GM23248 (cell line): ENCODE data around the gene COL23A1.
"Not testable (repeated sequence)": the region's sequence is repeated elsewhere in the genome, so short reads cannot be mapped to it uniquely, and the experiment has no call there.

Source experiments
- EZH2 ChIP-seq: fragments of 200-600 bp; sonication (generic); IDR thresholded peaks from 2 replicates; pipeline ENCODE4 v1.6.1; 2018; ENCODE audit warnings: antibody characterized with exemption, mild to moderate bottlenecking; ENCODE audit not compliant: insufficient read depth, poor library complexity, severe bottlenecking
- EZH2phosphoT487 ChIP-seq: fragments of 200-600 bp; sonication (generic); IDR thresholded peaks from 2 replicates; pipeline ENCODE4 v1.6.1; 2018; ENCODE audit warnings: antibody characterized with exemption, moderate library complexity, mild to moderate bottlenecking, low read depth; ENCODE audit not compliant: insufficient read depth

- TF ChIP-seq EZH2phosphoT487, EZH2: not testable (repeated sequence)
These were observed 103.2 kb downstream of the COL23A1 start for GRCh38 chr5:178486878-178487512.
